ENCODE results near the gene KRT10.

GRCh38 chr17:40818733-40819527 lies 3.5 kb downstream of the KRT10 start:
- 0 out of 2 replicates have a peak, but pooled peaks have one; percentile 18 for TF ChIP-seq CTCF (conservative IDR thresholded peaks at IDR 0.05)
- no peak for TF ChIP-seq EZH2 (IDR thresholded peaks at IDR 0.05; ENCODE audit: low read depth)

Data from PC-9 (cell line).